H1 (cell line): ENCODE results near the gene SEMA4D. TPM values are rescaled to one million over a fixed set of nuclear protein-coding genes. Genes with fewer than 3 reads are reported as not detected.

Source experiments
- CTCF ChIA-PET: fragments of 300-600 bp; sonication (Branson Sonifier 250); formaldehyde crosslinking; loops from one replicate; lab custom pipeline; 2021; ENCODE audit not compliant: partially characterized antibody; lab: Charles Lee
- POLR2A ChIA-PET: fragments of 300-600 bp; sonication (Branson Sonifier 250); formaldehyde crosslinking; loops from one replicate; lab custom pipeline; 2021; ENCODE audit warnings: inconsistent platforms; ENCODE audit not compliant: partially characterized antibody; lab: Charles Lee
- DNase-seq, 2 experiments: peaks; one replicate each; pipeline versions ENCODE4 v3.0.0 to v3.0.0-alpha.2; 2010 to 2022; ENCODE audit warnings: low spot score in 2 of 2, low read depth in 1 of 2, mixed read lengths in 1 of 2
- FAIRE-seq: peaks from 2 replicates; lab custom pipeline; 2011; peaks lifted over from hg19 to GRCh38; lab: Jason Lieb, UNC
- H2AFZ ChIP-seq: 2 replicates; pipeline ENCODE4 v1.8.1; 2012; ENCODE audit warnings: low read length, inconsistent platforms
- H2AK5ac ChIP-seq: 2 replicates; pipeline ENCODE4 v1.6.1; 2013; ENCODE audit warnings: low read depth, low read length
- H2BK120ac ChIP-seq: replicated peaks from 2 replicates; pipeline ENCODE3; 2013; ENCODE audit warnings: low read depth, low read length, inconsistent platforms
- H2BK12ac ChIP-seq: 2 replicates; pipeline ENCODE4 v1.6.1; 2013; ENCODE audit warnings: low read depth, low read length
- H2BK15ac ChIP-seq: 2 replicates; pipeline ENCODE4 v1.6.1; 2013; ENCODE audit warnings: low read length
- H2BK20ac ChIP-seq: 2 replicates; pipeline ENCODE4 v1.6.1; 2013; ENCODE audit warnings: low read length
- H2BK5ac ChIP-seq: 2 replicates; pipeline ENCODE4 v1.6.1; 2013; ENCODE audit warnings: low read depth, low read length
- H3K14ac ChIP-seq: 2 replicates; pipeline ENCODE4 v1.6.1; 2013; ENCODE audit warnings: inconsistent platforms; ENCODE audit not compliant: insufficient read length
- H3K18ac ChIP-seq: 2 replicates; pipeline ENCODE4 v1.6.1; 2013; ENCODE audit warnings: low read length; ENCODE audit errors: extremely low read depth
- H3K23ac ChIP-seq: 2 replicates; pipeline ENCODE4 v1.6.1; 2013; ENCODE audit warnings: inconsistent platforms; ENCODE audit not compliant: insufficient read length
- H3K23me2 ChIP-seq: 2 replicates; pipeline ENCODE4 v1.6.1; 2013; ENCODE audit warnings: low read depth, low read length
- H3K27ac ChIP-seq: 2 replicates; pipeline ENCODE4 v1.6.1; 2011; ENCODE audit warnings: low read depth, low read length, inconsistent platforms
- H3K27me3 ChIP-seq, 4 experiments: replicated peaks in 1 of 4; 1 replicate in 1 of 4; 2 replicates in 3 of 4; pipeline versions ENCODE4 v1.6.1 to v1.8.1; 2011 to 2013; ENCODE audit warnings: low read length in 3 of 4, mild to moderate bottlenecking in 3 of 4, inconsistent platforms in 2 of 4, mixed read lengths in 2 of 4, moderate library complexity in 1 of 4; ENCODE audit not compliant: control insufficient read depth in 3 of 4, insufficient read depth in 3 of 4; ENCODE audit errors: extremely low read depth in 1 of 4
- H3K36me3 ChIP-seq, 4 experiments: 2 replicates each; pipeline versions ENCODE4 v1.6.1 to v1.8.1; 2011 to 2013; ENCODE audit warnings: mild to moderate bottlenecking in 4 of 4, low read length in 3 of 4, moderate library complexity in 2 of 4, control low read depth in 1 of 4, inconsistent platforms in 1 of 4; ENCODE audit not compliant: insufficient read depth in 4 of 4, control insufficient read depth in 2 of 4
- H3K4ac ChIP-seq: replicated peaks from 2 replicates; pipeline ENCODE3; 2013; ENCODE audit warnings: low read length, low read depth, mixed read lengths, inconsistent platforms; ENCODE audit not compliant: insufficient read length
- H3K4me1 ChIP-seq, 4 experiments: replicated peaks in 1 of 4; 1 replicate in 1 of 4; 2 replicates in 3 of 4; pipeline versions ENCODE4 v1.6.1 to v1.8.1; 2011 to 2013; ENCODE audit warnings: low read length in 3 of 4, inconsistent platforms in 2 of 4, mixed read lengths in 1 of 4; ENCODE audit not compliant: insufficient read depth in 4 of 4, control insufficient read depth in 3 of 4
- H3K4me2 ChIP-seq, 2 experiments: 2 replicates each; pipeline versions ENCODE4 v1.6.1 to v1.8.1; 2011 to 2013; ENCODE audit warnings: low read depth in 2 of 2, low read length in 2 of 2, control low read depth in 1 of 2, inconsistent platforms in 1 of 2, mild to moderate bottlenecking in 1 of 2; ENCODE audit not compliant: insufficient read depth in 1 of 2
- H3K4me3 ChIP-seq, 4 experiments: fragments of 200-600, 300-600 bp in 1 of 4; sonication (generic), shearing (Covaris generic), sonication (Bioruptor Twin) in 1 of 4; 2 replicates each; pipeline versions ENCODE4 v1.5.1 to v1.8.1; 2011 to 2016; ENCODE audit warnings: low read length in 4 of 4, low read depth in 3 of 4, control low read depth in 2 of 4, inconsistent platforms in 2 of 4, mild to moderate bottlenecking in 2 of 4, mixed read lengths in 1 of 4, moderate library complexity in 1 of 4; ENCODE audit not compliant: insufficient read depth in 2 of 4; ENCODE audit errors: extremely low read depth in 1 of 4
- H3K56ac ChIP-seq: replicated peaks from 2 replicates; pipeline ENCODE3; 2013; ENCODE audit warnings: low read depth, mild to moderate bottlenecking, mixed read lengths, low read length, inconsistent platforms; ENCODE audit not compliant: insufficient read length
- H3K79me1 ChIP-seq: 2 replicates; pipeline ENCODE4 v1.6.1; 2013; ENCODE audit warnings: low read depth, low read length, control low read depth
- H3K79me2 ChIP-seq, 2 experiments: 2 replicates each; pipeline versions ENCODE4 v1.6.1 to v1.8.1; 2012 to 2013; ENCODE audit warnings: low read length in 2 of 2, mild to moderate bottlenecking in 2 of 2, inconsistent platforms in 1 of 2; ENCODE audit not compliant: insufficient read depth in 2 of 2, control insufficient read depth in 1 of 2
- H3K9ac ChIP-seq, 4 experiments: replicated peaks in 1 of 4; 1 replicate in 1 of 4; 2 replicates in 3 of 4; pipeline versions ENCODE4 v1.6.1 to v1.8.1; 2011 to 2013; ENCODE audit warnings: low read depth in 3 of 4, low read length in 3 of 4, control low read depth in 2 of 4, mild to moderate bottlenecking in 2 of 4, moderate library complexity in 2 of 4, inconsistent platforms in 1 of 4; ENCODE audit errors: extremely low read depth in 1 of 4
- H3K9me3 ChIP-seq, 2 experiments: 2 replicates each; pipeline versions ENCODE4 v1.6.1 to v1.8.1; 2012 to 2013; ENCODE audit warnings: mild to moderate bottlenecking in 2 of 2, moderate library complexity in 2 of 2, control low read depth in 1 of 2, inconsistent platforms in 1 of 2, low read depth in 1 of 2, low read length in 1 of 2, mixed read lengths in 1 of 2; ENCODE audit not compliant: insufficient read depth in 2 of 2
- H4K20me1 ChIP-seq, 2 experiments: replicated peaks in 1 of 2; 2 replicates each; pipeline versions ENCODE3 to v1.8.1; 2011 to 2013; ENCODE audit warnings: inconsistent platforms in 2 of 2, low read length in 2 of 2, mild to moderate bottlenecking in 1 of 2; ENCODE audit not compliant: insufficient read depth in 2 of 2, control insufficient read depth in 1 of 2
- H4K5ac ChIP-seq: 2 replicates; pipeline ENCODE4 v1.6.1; 2013; ENCODE audit warnings: low read length, low read depth, mixed read lengths, inconsistent platforms; ENCODE audit not compliant: insufficient read length
- H4K8ac ChIP-seq: 2 replicates; pipeline ENCODE4 v1.8.0; 2013; ENCODE audit warnings: mild to moderate bottlenecking, moderate library complexity, low read length, inconsistent platforms; ENCODE audit not compliant: insufficient read depth; ENCODE audit errors: extremely low read depth
- H4K91ac ChIP-seq: replicated peaks from 2 replicates; pipeline ENCODE3; 2013; ENCODE audit warnings: low read length, mixed read lengths, inconsistent platforms; ENCODE audit not compliant: insufficient read length
- ASH2L ChIP-seq: fragments of 200-600, 300-600 bp; sonication (generic); IDR thresholded peaks from one replicate; pipeline ENCODE4 v1.7.1; 2017; ENCODE audit warnings: low read length
- CREB1 ChIP-seq: IDR thresholded peaks from 2 replicates; pipeline ENCODE4 v1.6.1; 2012; ENCODE audit warnings: inconsistent platforms
- CTBP2 ChIP-seq: IDR thresholded peaks from 2 replicates; pipeline ENCODE4 v1.7.0; 2011; ENCODE audit warnings: borderline replicate concordance, mild to moderate bottlenecking, moderate library complexity, mixed read lengths, low read length; ENCODE audit not compliant: insufficient read depth, insufficient read length
- EGR1 ChIP-seq: IDR thresholded peaks from 2 replicates; pipeline ENCODE4 v1.6.1; 2011; ENCODE audit warnings: low read depth, low read length, borderline replicate concordance
- EP300 ChIP-seq, 2 experiments: IDR thresholded peaks; 1 replicate in 1 of 2; 2 replicates in 1 of 2; pipeline ENCODE4 v1.6.1; 2011 to 2012; ENCODE audit warnings: low read depth in 2 of 2, low read length in 2 of 2, mild to moderate bottlenecking in 2 of 2, borderline replicate concordance in 1 of 2, inconsistent platforms in 1 of 2, moderate library complexity in 1 of 2
- GABPA ChIP-seq: IDR thresholded peaks from 2 replicates; pipeline ENCODE4 v1.6.1; 2011; ENCODE audit warnings: mild to moderate bottlenecking, low read length, moderate library complexity, borderline replicate concordance; ENCODE audit not compliant: insufficient read depth
- ZNF274 ChIP-seq: IDR thresholded peaks from 2 replicates; pipeline ENCODE4 v1.7.0; 2012; ENCODE audit warnings: low read length, borderline replicate concordance; ENCODE audit errors: extremely low read depth
- WGBS, 2 experiments: shearing (Covaris generic) in 1 of 2; methylation state at CpG; one replicate each; pipeline versions ENCODE4 v1.1.6 to v1.1.7; 2013 to 2015; ENCODE audit warnings: low lambda C conversion rate in 2 of 2, mixed read lengths in 2 of 2, inconsistent platforms in 1 of 2, low coverage in 1 of 2, missing lambda C conversion rate in 1 of 2; ENCODE audit not compliant: insufficient replicate concordance in 2 of 2, insufficient coverage in 1 of 2, insufficient read length in 1 of 2; ENCODE audit errors: extremely low coverage in 1 of 2, missing lambda C conversion rate in 1 of 2; 5-methylcytosine and 5-hydroxymethylcytosine counted together
- polyA plus RNA-seq, 7 experiments: library from polyadenylated mRNA; depleted of rRNA in 3 of 7; stranded (reverse) in 5 of 7; unstranded in 2 of 7; fragments of >200 nt in 5 of 7; fragments of 200-250 nt in 2 of 7; gene quantifications; 1 replicate in 5 of 7; 2 replicates in 1 of 7; 4 replicates in 1 of 7; pipeline versions ENCODE4 v1.2.1 to v1.2.3, GENCODE V29; 2011 to 2013; ENCODE audit warnings: missing spikeins in 2 of 7, mixed read lengths in 2 of 7
- total RNA-seq: library from RNA; stranded (reverse); fragmentation: NEBNext Ultra II Directional; extraction: Animal tissue kit (Norgen Biotek cat#: 25700); gene quantifications from 2 replicates; pipeline ENCODE4 v1.2.1, GENCODE V29; 2021

The SEMA4D gene
- total and polyA plus RNA-seq, 2 of the 8 experiments (the other 6 are each of a cell fraction or from before 2014, with no cell fraction given): 21.0 to 70.4 TPM

DNA sequence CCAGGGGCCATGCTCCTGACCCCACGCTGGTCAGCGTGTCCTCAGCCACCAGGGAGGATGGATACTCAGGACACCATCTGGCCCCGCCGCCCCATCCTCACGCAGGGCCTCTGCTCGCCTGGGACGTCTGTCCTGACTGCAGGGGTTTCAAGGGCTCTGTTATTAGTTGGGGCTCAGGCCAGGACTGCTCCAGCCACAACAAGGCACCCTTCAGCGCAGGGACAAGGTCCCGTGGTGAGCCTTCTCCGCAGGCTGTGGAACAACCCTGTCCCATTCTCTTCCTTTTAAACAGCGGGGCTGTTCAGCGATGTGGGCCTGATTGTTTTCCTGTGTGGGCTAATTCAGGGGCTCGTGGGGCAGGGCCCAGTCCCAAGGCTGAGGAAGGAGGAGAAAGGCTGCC, 61.6 kb downstream of the SEMA4D start:
- H3K36me3 ChIP-seq: no peaks in the 10 kb centered on the region; a peak in 1 of 8 replicates
- H2BK120ac ChIP-seq: peak overlapping the region; percentile 93
- peak overlapping the region; percentile 23 for H3K56ac ChIP-seq
- no peak overlapping the region for H3K14ac ChIP-seq
- peak overlapping the region; percentile 90 for H4K8ac ChIP-seq
- no peak for DNase-seq
- 80% methylated on average over 13 of the region's 13 CpGs; no CpG with 5 or more reads in 1 of the 2 experiments for WGBS, 2 experiments
- peak overlapping the region; percentile 99 for H4K91ac ChIP-seq
- peak overlapping the region; percentile 96 for H2BK15ac ChIP-seq
- peak overlapping the region; percentile 94 for H3K18ac ChIP-seq
- H3K4me3 ChIP-seq: peak overlapping the region in 1 of 4 experiments; percentile 51; a peak in 1 of 8 replicates
- H3K27ac ChIP-seq: peak overlapping the region; percentile 95
- peaks cover 29% of the 10 kb centered on the region for H3K79me1 ChIP-seq
- peaks cover 0 to 67% of the 10 kb centered on the region in 2 experiments; a peak in 2 of 4 replicates for H3K79me2 ChIP-seq
- peak overlapping the region; percentile 100 for H2BK12ac ChIP-seq
- no peak for FAIRE-seq
- no peaks in the 10 kb centered on the region for H3K23me2 ChIP-seq
- H3K4me2 ChIP-seq: peak overlapping the region; percentile 76 to 85; a peak in 2 of 4 replicates
- peaks cover 22 to 57% (median 37%) of the 10 kb centered on the region in 4 experiments for H3K4me1 ChIP-seq
- peak overlapping the region; percentile 76 for H4K5ac ChIP-seq
- peaks cover 0 to 3% of the 10 kb centered on the region in 2 experiments for H4K20me1 ChIP-seq
- H2AFZ ChIP-seq: no peak overlapping the region
- no peak overlapping the region for H3K23ac ChIP-seq
- peak overlapping the region in 1 of 4 experiments; percentile 59; a peak in 1 of 7 replicates for H3K9ac ChIP-seq
- peak overlapping the region; percentile 97 for H3K4ac ChIP-seq
- CTCF ChIA-PET: interaction anchor here (1.2 to 1.5 kb wide), 3 partner anchors 9 to 167 kb away, joined by 3 to 4 read pairs (median 3); no protein-coding TSS in a partner anchor
- no peaks in the 10 kb centered on the region for H3K27me3 ChIP-seq
- H2AK5ac ChIP-seq: peak overlapping the region; percentile 99
- POLR2A ChIA-PET: interaction anchor here (0.6 to 1.6 kb wide), 5 partner anchors 8 to 22 kb away, joined by 3 to 5 read pairs (median 4); no protein-coding TSS in a partner anchor
- H2BK20ac ChIP-seq: peak overlapping the region; percentile 63; the same call in 1 of the 2 replicates
- peak overlapping the region; percentile 98 for H2BK5ac ChIP-seq
- H3K9me3 ChIP-seq: no peaks in the 10 kb centered on the region
- TF ChIP-seq ASH2L (no peak), CREB1 (no peak), EGR1 (no peak), EP300 (IDR thresholded peaks at IDR 0.05; ENCODE audit: borderline replicate concordance in 1 of 2, low read depth in 2 of 2, low read length in 2 of 2) (no peak), ZNF274 (no peak), GABPA (no peak), CTBP2 (no peak)
